GM21381 (cell line): ENCODE measurements around the gene TRIB2.

Source experiments
- ATAC-seq: cut with Tn5 transposase; IDR thresholded peaks from one replicate; pipeline ENCODE4 v1.9.1; 2021; ENCODE audit warnings: mild to moderate bottlenecking, moderate library complexity; ENCODE audit not compliant: unreplicated experiment

Gene TRIB2

GRCh38 chr2:12771154-12771553 is 54.4 kb downstream of the TRIB2 start:
- no peak for ATAC-seq

DNA sequence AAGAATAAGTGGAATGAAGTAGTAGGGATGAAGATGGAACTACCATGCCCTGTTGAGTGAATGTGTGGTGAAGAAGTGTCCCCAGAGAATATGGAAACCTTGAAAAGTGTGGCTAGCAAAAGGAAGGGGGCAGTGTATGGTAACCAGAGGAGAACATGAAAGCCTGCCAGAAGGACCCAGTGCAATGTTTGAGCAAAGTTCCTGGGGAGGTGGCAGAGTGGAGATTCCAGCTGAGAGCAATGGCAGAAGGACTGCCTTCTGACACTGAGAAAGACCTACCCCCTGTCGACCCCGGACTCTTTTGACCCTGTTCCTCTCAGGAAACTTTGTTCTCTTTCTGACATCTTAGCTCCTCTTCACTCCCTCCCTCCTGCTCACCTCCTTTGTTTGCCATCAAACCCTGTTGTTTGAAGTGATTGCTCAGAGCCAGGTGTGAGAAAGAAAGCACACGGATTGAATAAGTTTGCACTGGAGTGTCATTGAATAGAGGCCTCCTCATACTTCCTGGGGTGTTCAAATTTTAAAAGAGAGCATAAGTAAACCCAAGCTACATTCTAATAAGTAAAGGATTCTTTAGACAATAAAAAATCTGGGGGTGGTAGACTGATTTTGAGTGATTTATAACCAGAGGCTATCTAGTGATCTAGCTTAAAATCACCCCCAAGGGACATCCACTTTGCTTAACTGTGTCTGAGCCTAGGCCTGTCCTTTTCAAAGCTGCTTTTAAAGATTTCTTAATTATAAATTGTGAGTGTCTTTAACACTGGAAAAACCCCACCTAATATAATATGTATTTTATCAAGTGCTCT is 57.1 kb downstream of the TRIB2 start:
- ATAC-seq = no peak

DNA sequence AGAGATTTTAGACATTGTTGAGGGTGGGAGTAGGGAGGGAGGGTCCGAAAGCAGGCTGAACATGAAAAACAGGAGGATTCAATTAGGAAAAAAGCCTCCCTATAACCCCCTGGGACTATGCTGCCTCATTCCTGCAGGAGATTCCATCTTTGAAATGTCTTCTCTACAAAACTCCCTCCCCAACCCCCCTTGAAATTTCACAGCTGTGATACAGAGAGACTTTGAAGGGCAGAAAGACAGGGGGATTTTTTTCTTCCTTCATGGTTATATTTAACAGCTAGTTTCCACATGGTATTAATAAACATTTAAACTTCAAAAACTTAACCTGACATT is 57.6 kb downstream of the TRIB2 start:
- no peak for ATAC-seq

DNA sequence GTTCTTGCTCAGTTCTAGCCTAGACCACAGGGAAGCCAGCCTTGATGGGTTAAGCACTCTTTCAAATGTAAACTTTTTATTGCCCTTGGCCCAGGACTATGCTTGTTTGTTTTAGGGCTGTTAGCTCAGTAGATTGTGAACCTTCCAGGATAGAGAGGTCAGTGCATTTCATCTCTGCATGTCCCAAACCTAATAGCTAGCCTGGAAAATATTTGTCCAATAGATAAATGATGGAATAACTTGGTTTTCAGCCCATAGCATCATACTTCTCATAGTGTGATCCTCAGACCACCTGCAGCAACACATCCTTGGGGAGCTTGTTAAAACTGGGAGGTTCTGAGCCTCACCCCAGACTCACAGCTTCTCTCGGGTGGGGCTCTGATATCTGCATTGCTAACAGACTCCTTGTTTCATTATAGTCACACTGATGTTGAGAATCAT is 59.8 kb downstream of the TRIB2 start:
- ATAC-seq = no peak

DNA sequence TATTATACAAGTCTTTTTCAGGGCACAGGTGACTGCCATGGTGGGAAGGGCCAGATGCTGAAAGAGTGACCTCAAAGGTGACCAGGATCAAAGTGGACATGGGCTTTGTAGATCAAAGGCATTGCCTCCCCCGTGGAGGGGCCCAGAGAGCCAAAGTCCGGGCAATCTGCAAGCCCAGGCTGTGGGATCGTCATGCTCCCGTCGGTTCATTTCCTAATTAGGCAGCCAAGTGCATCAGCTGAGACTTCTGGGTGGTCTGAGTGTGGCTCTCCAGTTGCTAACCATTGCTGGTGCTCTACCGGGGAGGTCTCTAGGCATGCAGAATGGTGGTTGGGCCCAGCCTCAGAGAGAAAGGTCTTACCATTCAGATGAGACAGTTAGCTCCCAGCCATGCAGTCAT is 61.6 kb downstream of the TRIB2 start:
- ATAC-seq = no peak

- no peak for ATAC-seq
Observed at GRCh38 chr2:12778811-12779579, 62.3 kb downstream of the TRIB2 start.

GRCh38 chr2:12781329-12781728 is 64.6 kb downstream of the TRIB2 start:
- no peak for ATAC-seq

DNA sequence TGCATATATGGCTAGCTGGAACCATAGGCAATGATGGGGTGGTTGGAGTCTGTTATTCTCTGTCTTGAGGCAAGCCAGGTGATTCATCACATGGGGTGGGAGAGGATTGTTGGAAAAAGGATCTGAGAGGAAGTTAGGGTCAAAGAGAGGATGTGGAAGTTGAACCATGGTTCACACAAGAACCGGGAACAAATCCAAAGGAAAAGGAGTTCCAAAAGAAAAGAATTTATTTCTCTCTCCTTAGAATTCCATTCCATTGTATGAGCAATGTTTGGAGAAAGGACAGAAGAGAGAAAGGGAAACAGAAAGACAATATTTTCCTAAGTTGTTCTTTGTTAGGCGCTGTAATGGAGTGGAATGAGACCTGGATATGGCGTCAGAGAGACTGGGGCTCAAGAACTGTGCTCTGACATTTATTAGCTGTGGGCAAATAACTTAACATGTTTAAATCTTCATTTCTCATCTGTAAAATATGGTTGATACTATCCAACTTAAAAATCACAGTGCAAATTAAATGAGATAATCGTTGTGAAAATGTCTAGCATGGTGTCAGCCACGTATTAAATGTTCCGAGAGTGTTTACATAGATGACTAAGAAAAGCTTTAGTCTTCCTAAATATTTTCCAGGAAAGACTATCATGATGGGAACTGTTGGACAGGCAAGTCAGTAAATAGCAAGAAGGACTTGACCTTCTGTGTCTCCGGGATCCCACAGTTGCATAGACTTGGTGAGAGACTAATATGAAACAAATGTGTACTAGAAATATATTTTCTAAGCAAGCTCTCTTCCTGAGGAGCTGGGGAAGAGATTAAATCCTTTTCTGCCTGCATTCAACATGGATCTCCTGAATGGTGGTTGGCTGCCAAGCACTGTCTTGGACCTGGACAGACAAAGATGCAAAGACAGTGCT is 71.4 kb downstream of the TRIB2 start:
- no peak for ATAC-seq

GRCh38 chr2:12791906-12792305 is 75.2 kb downstream of the TRIB2 start:
- no peak for ATAC-seq
